HCT116 (cell line): Measurements from ENCODE around the gene RMDN2. TPM values are rescaled to one million over a fixed set of nuclear protein-coding genes. Genes with fewer than 3 reads are reported as not detected.

Experiments
- ATAC-seq: fragments of 200-7000 bp; cut with Tn5 transposase; 2 replicates; pipeline ENCODE4 v1.9.1; 2020; ENCODE audit warnings: mild to moderate bottlenecking, moderate library complexity
- BruUV-seq: library from RNA; stranded (reverse); fragments of 400-500 nt; replicated peaks from 2 replicates; lab custom pipeline; 2021; lab: Mats Ljungman, UMichigan
- CTCF ChIA-PET: fragments of 300-600 bp; sonication (Branson Sonifier 250); formaldehyde crosslinking; loops from one replicate; lab custom pipeline; 2021; ENCODE audit warnings: antibody characterized with exemption; lab: Charles Lee
- POLR2A ChIA-PET: fragments of 300-600, 350-600 bp; sonication (Branson Sonifier 250); formaldehyde crosslinking; loops from one replicate; lab custom pipeline; 2021; ENCODE audit warnings: antibody characterized with exemption; lab: Charles Lee
- RAD21 ChIA-PET, 2 experiments: fragments of 300-600 bp; sonication (Branson Sonifier 250); formaldehyde crosslinking; loops; one replicate each; lab custom pipeline; 2023; ENCODE audit warnings: low total read pairs in 2 of 2; ENCODE audit not compliant: uncharacterized antibody in 2 of 2, unreplicated experiment in 2 of 2, low non-redundant PET in 1 of 2; lab: Charles Lee
- DNase-seq: peaks from one replicate; pipeline ENCODE4 v3.0.0-alpha.2; 2010; ENCODE audit warnings: low read depth, low spot score
- H2AFZ ChIP-seq: fragments of 200-600 bp; shearing (Covaris generic), sonication (generic); 2 replicates; pipeline ENCODE4 v1.6.1; 2017; ENCODE audit warnings: low read depth, mixed run types, mixed read lengths, antibody characterized with exemption, low read length; ENCODE audit not compliant: poor library complexity, severe bottlenecking
- H3K27ac ChIP-seq: 2 replicates; pipeline ENCODE4 v1.5.1; 2012; ENCODE audit warnings: low read depth, low read length
- H3K27me3 ChIP-seq: fragments of 200-600 bp; sonication (generic); 2 replicates; pipeline ENCODE4 v1.6.1; 2016; ENCODE audit warnings: mixed run types, low read length, mixed read lengths; ENCODE audit not compliant: insufficient read depth
- H3K36me3 ChIP-seq, 2 experiments: fragments of 200-500 bp in 1 of 2; fragments of 200-600 bp in 1 of 2; sonication (Bioruptor generic) in 1 of 2; sonication (generic) in 1 of 2; 2 replicates each; pipeline versions ENCODE4 v1.5.1 to v1.6.1; 2014 to 2016; ENCODE audit warnings: low read length in 2 of 2, inconsistent platforms in 1 of 2, mixed read lengths in 1 of 2, mixed run types in 1 of 2; ENCODE audit not compliant: insufficient read depth in 2 of 2, control insufficient read depth in 1 of 2
- H3K4me1 ChIP-seq, 2 experiments: fragments of 200-600 bp in 1 of 2; sonication (generic) in 1 of 2; 2 replicates each; pipeline versions ENCODE4 v1.5.1 to v1.6.1; 2012 to 2017; ENCODE audit warnings: low read length in 2 of 2, inconsistent platforms in 1 of 2, mild to moderate bottlenecking in 1 of 2, mixed read lengths in 1 of 2, mixed run types in 1 of 2, moderate library complexity in 1 of 2; ENCODE audit not compliant: insufficient read depth in 2 of 2, control insufficient read depth in 1 of 2
- H3K4me2 ChIP-seq: fragments of 200-600 bp; sonication (generic); 2 replicates; pipeline ENCODE4 v1.6.1; 2017; ENCODE audit warnings: mixed run types, low read length, mixed read lengths
- H3K4me3 ChIP-seq, 2 experiments: fragments of 200-600 bp in 1 of 2; sonication (generic) in 1 of 2; replicated peaks in 1 of 2; 2 replicates each; pipeline ENCODE4 v1.5.1; 2011 to 2016; ENCODE audit warnings: low read length in 2 of 2, control low read depth in 1 of 2, low read depth in 1 of 2, mild to moderate bottlenecking in 1 of 2, mixed read lengths in 1 of 2, mixed run types in 1 of 2
- H3K79me2 ChIP-seq: fragments of 200-600 bp; sonication (generic); 2 replicates; pipeline ENCODE4 v1.6.1; 2017; ENCODE audit warnings: mild to moderate bottlenecking, mixed run types, low read length, moderate library complexity, mixed read lengths; ENCODE audit not compliant: insufficient read depth
- H3K9ac ChIP-seq: fragments of 200-600 bp; sonication (generic); 2 replicates; pipeline ENCODE4 v1.6.1; 2016; ENCODE audit warnings: low read length, mixed read lengths
- H3K9me2 ChIP-seq: fragments of 200-600 bp; sonication (generic), shearing (Covaris generic); 2 replicates; pipeline ENCODE4 v1.6.1; 2017; ENCODE audit warnings: mixed run types, mild to moderate bottlenecking, moderate library complexity; ENCODE audit not compliant: insufficient read depth
- H3K9me3 ChIP-seq, 2 experiments: fragments of 200-500 bp in 1 of 2; fragments of 200-600 bp in 1 of 2; sonication (Bioruptor generic) in 1 of 2; sonication (generic) in 1 of 2; 2 replicates each; pipeline ENCODE4 v1.6.1; 2014 to 2017; ENCODE audit warnings: low read length in 2 of 2, mixed read lengths in 2 of 2, inconsistent platforms in 1 of 2, low read depth in 1 of 2, mild to moderate bottlenecking in 1 of 2, mixed run types in 1 of 2, moderate library complexity in 1 of 2; ENCODE audit not compliant: control insufficient read depth in 1 of 2, insufficient read depth in 1 of 2
- H4K20me1 ChIP-seq: fragments of 200-600 bp; sonication (generic), shearing (Covaris generic); 2 replicates; pipeline ENCODE4 v1.6.1; 2017; ENCODE audit warnings: mixed run types, mild to moderate bottlenecking, moderate library complexity; ENCODE audit not compliant: insufficient read depth
- CEBPB ChIP-seq: IDR thresholded peaks from 2 replicates; pipeline ENCODE4 v1.6.1; 2012; ENCODE audit warnings: low read depth
- CTCF ChIP-seq, 3 experiments: fragments of 200-600 bp in 1 of 3; sonication (generic) in 1 of 3; IDR thresholded peaks in 2 of 3; conservative IDR thresholded peaks in 1 of 3; 2 replicates each; pipeline ENCODE4 v1.5.1; 2012 to 2017; ENCODE audit warnings: low read depth in 2 of 3, low read length in 2 of 3, antibody characterized with exemption in 1 of 3, borderline replicate concordance in 1 of 3, control low read depth in 1 of 3, mild to moderate bottlenecking in 1 of 3, mixed read lengths in 1 of 3, mixed run types in 1 of 3, moderate library complexity in 1 of 3; ENCODE audit not compliant: insufficient read depth in 1 of 3
- MAX ChIP-seq: IDR thresholded peaks from 2 replicates; pipeline ENCODE4 v1.6.1; 2012
- POLR2AphosphoS5 ChIP-seq: IDR thresholded peaks from 2 replicates; pipeline ENCODE4 v1.6.1; 2011; ENCODE audit warnings: mild to moderate bottlenecking, low read depth, low read length, moderate library complexity
- RAD21 ChIP-seq: IDR thresholded peaks from 2 replicates; pipeline ENCODE4 v1.6.1; 2012; ENCODE audit warnings: low read depth, mild to moderate bottlenecking
- SRF ChIP-seq: IDR thresholded peaks from 2 replicates; pipeline ENCODE4 v1.6.1; 2012; ENCODE audit warnings: low read depth
- intact Hi-C: fragments of 100-400 bp; cut with micrococcal nuclease; formaldehyde crosslinking; loops from 2 replicates; pipeline ENCODE4 v1.10.0; 2022
- total RNA-seq: library from RNA; stranded (reverse); gene quantifications from one replicate; pipeline ENCODE4 v1.2.1, GENCODE V29; 2021; ENCODE audit not compliant: unreplicated experiment
- TF ChIP-seq, protein P1 (sequence below): IDR thresholded peaks from 2 replicates; pipeline ENCODE4 v1.6.1; 2011; ENCODE audit warnings: mild to moderate bottlenecking, low read length, moderate library complexity; ENCODE audit not compliant: insufficient replicate concordance; ENCODE audit errors: extremely low read depth

Gene RMDN2
- total RNA-seq, 1 experiment from 2014 or later, result 4.5 TPM

- no peak overlapping the region for H3K27ac ChIP-seq
- TF ChIP-seq CTCF (IDR thresholded peaks at IDR 0.05 in 2 of 3, conservative IDR thresholded peaks at IDR 0.05 in 1 of 3; ENCODE audit: borderline replicate concordance in 1 of 3, insufficient read depth in 1 of 3, low read depth in 2 of 3, low read length in 2 of 3), result peak; percentile 71 to 95 (median 82); a peak in 5 of 6 replicates
- no peak for TF ChIP-seq MAX
- TF ChIP-seq, protein P1, sequence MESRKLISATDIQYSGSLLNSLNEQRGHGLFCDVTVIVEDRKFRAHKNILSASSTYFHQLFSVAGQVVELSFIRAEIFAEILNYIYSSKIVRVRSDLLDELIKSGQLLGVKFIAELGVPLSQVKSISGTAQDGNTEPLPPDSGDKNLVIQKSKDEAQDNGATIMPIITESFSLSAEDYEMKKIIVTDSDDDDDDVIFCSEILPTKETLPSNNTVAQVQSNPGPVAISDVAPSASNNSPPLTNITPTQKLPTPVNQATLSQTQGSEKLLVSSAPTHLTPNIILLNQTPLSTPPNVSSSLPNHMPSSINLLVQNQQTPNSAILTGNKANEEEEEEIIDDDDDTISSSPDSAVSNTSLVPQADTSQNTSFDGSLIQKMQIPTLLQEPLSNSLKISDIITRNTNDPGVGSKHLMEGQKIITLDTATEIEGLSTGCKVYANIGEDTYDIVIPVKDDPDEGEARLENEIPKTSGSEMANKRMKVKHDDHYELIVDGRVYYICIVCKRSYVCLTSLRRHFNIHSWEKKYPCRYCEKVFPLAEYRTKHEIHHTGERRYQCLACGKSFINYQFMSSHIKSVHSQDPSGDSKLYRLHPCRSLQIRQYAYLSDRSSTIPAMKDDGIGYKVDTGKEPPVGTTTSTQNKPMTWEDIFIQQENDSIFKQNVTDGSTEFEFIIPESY, result no peak
- peak; percentile 75 for TF ChIP-seq RAD21
- TF ChIP-seq POLR2AphosphoS5, result no peak
- TF ChIP-seq SRF, result no peak
- TF ChIP-seq CEBPB, result no peak
- DNase-seq, result peak; percentile 44
- H3K4me3 ChIP-seq, result no peak overlapping the region
- no peak overlapping the region for H3K9ac ChIP-seq
- peak; percentile 67 for ATAC-seq
- ChIA-PET CTCF (interaction anchor here (1.0 to 1.1 kb wide), 10 partner anchors 9 to 526 kb away, joined by 3 to 14 read pairs (median 4); partner anchors contain the start of genes CYP1B1 and RMDN2), RAD21 (no interaction called here), POLR2A (no interaction called here)
- no peaks in the 10 kb centered on the region for H3K27me3 ChIP-seq
- H2AFZ ChIP-seq, result peak overlapping the region; percentile 58
- no peaks in the 10 kb centered on the region for H3K9me3 ChIP-seq
- BruUV-seq, result no TSS peak
- H3K9me2 ChIP-seq, result no peaks in the 10 kb centered on the region
- peaks cover 0 to 6% of the 10 kb centered on the region in 2 experiments; a peak in 2 of 4 replicates for H3K4me1 ChIP-seq
- no peaks in the 10 kb centered on the region for H3K79me2 ChIP-seq
- H3K4me2 ChIP-seq, result peak overlapping the region; percentile 56
- H3K36me3 ChIP-seq, result no peaks in the 10 kb centered on the region
- no peaks in the 10 kb centered on the region for H4K20me1 ChIP-seq
- intact Hi-C loops, result loop anchor here (1.0 to 10.0 kb wide), 3 partner anchors 133 to 743 kb away; no protein-coding TSS in a partner anchor
Measured at GRCh38 chr2:37982147-37982582, 57.1 kb downstream of the RMDN2 start.
